Coronary artery (tissue), 2 donors: ENCODE data around the gene CALHM4.

Experiments
- DNase-seq: peaks from one replicate; pipeline ENCODE4 v3.0.0-alpha.2; 2017; ENCODE audit warnings: low spot score
- H3K27ac ChIP-seq, 2 donors: fragments of 200-600 bp; sonication (generic); one replicate each; pipeline ENCODE4 v1.5.1; 2016 to 2019
- H3K4me3 ChIP-seq: fragments of 200-600 bp; sonication (generic); 2 replicates; pipeline ENCODE4 v1.5.1; 2016; ENCODE audit warnings: mild to moderate bottlenecking, moderate library complexity
- TF ChIP-seq, protein P1 (sequence below): fragments of 200-600 bp; sonication (generic); IDR thresholded peaks from one replicate; pipeline ENCODE4 v1.5.1; 2019; ENCODE audit warnings: antibody characterized with exemption

CALHM4 gene

GRCh38 chr6:116514111-116514510, 39.4 kb upstream of the CALHM4 start:
- TF ChIP-seq, protein P1, sequence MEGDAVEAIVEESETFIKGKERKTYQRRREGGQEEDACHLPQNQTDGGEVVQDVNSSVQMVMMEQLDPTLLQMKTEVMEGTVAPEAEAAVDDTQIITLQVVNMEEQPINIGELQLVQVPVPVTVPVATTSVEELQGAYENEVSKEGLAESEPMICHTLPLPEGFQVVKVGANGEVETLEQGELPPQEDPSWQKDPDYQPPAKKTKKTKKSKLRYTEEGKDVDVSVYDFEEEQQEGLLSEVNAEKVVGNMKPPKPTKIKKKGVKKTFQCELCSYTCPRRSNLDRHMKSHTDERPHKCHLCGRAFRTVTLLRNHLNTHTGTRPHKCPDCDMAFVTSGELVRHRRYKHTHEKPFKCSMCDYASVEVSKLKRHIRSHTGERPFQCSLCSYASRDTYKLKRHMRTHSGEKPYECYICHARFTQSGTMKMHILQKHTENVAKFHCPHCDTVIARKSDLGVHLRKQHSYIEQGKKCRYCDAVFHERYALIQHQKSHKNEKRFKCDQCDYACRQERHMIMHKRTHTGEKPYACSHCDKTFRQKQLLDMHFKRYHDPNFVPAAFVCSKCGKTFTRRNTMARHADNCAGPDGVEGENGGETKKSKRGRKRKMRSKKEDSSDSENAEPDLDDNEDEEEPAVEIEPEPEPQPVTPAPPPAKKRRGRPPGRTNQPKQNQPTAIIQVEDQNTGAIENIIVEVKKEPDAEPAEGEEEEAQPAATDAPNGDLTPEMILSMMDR = no peak
- no peak for DNase-seq
- no peak overlapping the region for H3K27ac ChIP-seq
- peak overlapping the region; percentile 72 for H3K4me3 ChIP-seq

GRCh38 chr6:116515141-116515540, 38.4 kb upstream of the CALHM4 start:
- DNase-seq = no peak
- H3K4me3 ChIP-seq = no peak overlapping the region
- TF ChIP-seq, protein P1 = no peak
- no peak overlapping the region for H3K27ac ChIP-seq

DNA sequence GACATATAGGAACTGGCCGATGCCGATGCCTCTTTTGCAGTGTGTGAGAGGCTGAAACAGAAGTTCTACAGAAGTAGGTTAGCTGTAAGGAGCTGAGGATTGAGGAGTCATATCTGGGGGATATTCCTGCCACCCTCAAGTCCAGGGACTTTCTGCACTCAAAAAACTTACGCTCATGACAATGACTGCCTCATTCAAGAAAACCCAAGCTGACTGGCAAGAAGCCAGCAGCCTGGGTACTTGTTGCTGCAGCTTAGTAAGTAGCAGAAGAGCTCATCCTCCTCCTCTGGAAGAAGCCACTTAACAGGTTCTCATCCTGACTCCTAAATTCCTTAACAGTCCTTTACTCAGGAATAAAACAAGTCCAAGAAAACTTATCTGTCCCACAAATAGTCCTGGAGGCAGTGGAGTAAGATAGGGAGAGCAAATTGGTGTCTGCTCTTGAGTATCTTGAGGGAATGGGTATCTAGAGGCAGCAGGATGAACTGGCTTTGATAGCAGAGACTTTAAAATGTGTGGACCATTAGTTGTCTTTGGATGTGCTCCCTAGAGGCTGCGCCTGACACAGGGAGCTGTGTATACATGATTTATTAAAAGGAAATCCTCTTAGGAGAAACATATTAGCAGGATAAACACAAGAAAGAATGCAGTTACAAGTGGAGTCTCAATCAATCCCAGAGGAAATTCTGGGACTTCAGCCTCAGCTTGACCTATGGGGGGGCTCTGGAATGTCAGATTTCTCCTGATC, 34.8 kb upstream of the CALHM4 start:
- no peak for DNase-seq
- TF ChIP-seq, protein P1 = no peak
- H3K27ac ChIP-seq = no peak overlapping the region
- no peak overlapping the region for H3K4me3 ChIP-seq

DNA sequence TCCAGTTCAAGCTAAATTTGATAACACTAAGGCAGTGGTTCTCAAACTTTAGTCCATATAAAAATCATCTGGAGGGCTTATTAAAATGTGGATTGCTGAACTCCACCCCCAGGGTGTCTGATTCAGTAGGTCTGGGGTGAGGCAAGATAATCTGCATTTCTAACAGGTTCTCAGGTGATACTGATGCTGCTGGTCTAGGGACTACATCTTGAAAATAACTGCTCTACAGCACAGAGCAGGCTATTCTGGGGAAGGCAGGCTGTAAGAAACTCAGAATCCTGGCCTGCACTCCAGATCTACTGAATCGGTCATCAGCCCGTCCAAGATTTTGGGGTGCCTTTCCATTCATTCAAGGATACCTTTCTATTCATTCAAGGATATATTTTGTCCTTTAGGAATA, 30.7 kb upstream of the CALHM4 start:
- TF ChIP-seq, protein P1 = no peak
- DNase-seq = no peak
- Histone ChIP-seq H3K4me3 (no peak overlapping the region), H3K27ac (no peak overlapping the region)

DNA sequence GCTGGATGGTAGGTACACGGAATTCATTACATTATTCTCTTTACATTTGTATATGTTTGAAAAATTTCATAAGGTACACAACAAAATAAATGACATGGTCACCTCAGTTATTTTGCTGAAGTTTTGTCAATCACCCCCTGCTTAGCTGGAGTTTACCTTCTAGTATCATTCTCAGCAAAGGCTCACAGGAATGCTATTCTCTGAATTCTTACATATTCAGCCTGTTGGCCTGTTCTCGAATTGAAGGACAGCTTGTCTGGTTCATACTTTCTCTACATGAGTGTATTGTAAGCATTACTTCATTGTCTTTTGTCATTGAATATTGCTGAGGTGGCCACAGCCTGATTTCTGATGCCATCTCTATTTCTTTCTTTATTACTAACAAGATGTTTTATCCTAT, 29.3 kb upstream of the CALHM4 start:
- Histone ChIP-seq H3K4me3 (no peak overlapping the region), H3K27ac (no peak overlapping the region)
- TF ChIP-seq, protein P1 = no peak
- DNase-seq = no peak

DNA sequence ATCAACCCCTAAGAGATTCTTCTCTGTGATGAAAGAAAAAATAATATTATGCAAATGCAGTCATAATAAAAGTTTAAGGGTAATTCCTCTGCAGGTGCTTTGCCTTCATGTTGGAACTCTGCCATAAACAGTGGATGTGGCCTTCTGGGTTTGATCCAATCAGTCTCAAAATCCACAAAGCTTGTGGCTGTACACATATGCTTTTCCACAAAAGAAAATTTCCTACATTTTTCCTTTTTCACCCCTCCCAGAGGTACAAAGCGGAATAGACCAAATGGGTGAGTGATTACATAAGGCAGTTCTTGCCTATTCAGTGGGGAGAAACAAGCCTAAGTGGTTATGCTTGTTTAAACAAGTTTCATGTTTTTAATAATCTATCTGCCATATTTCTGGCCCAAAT, 25.4 kb upstream of the CALHM4 start:
- H3K4me3 ChIP-seq = no peak overlapping the region
- H3K27ac ChIP-seq = no peak overlapping the region
- no peak for DNase-seq
- TF ChIP-seq, protein P1 = no peak

GRCh38 chr6:116528780-116529179, 24.8 kb upstream of the CALHM4 start:
- H3K4me3 ChIP-seq = no peak overlapping the region

More at GRCh38 chr6:116528780-116529179, 24.8 kb upstream of the CALHM4 start:
- TF ChIP-seq, protein P1 = no peak
- H3K27ac ChIP-seq = no peak overlapping the region
- no peak for DNase-seq
